Endothelial cell of umbilical vein (primary cell): ENCODE results near the gene PLD1. TPM values are rescaled to one million over a fixed set of nuclear protein-coding genes. Genes with fewer than 3 reads are reported as not detected.

Experiments used
- BruUV-seq: library from RNA; stranded (reverse); fragments of 400-500 nt; replicated peaks from 2 replicates; lab custom pipeline; 2021; lab: Mats Ljungman, UMichigan
- CTCF ChIA-PET: fragments of 300-600, 350-600 bp; sonication (Branson Sonifier 250); formaldehyde crosslinking; loops from one replicate; lab custom pipeline; 2021; ENCODE audit warnings: antibody characterized with exemption, inconsistent platforms; lab: Charles Lee
- POLR2A ChIA-PET: fragments of 300-600, 350-600 bp; sonication (Branson Sonifier 250); formaldehyde crosslinking; loops from one replicate; lab custom pipeline; 2021; ENCODE audit warnings: antibody characterized with exemption, inconsistent platforms; lab: Charles Lee
- DNase-seq: peaks from one replicate; pipeline ENCODE4 v3.0.0-alpha.2; 2011; ENCODE audit warnings: low read depth, low spot score
- FAIRE-seq: peaks from 2 replicates; lab custom pipeline; 2011; peaks lifted over from hg19 to GRCh38; lab: Jason Lieb, UNC
- H2AFZ ChIP-seq: 2 replicates; pipeline ENCODE4 v1.6.0; 2012; ENCODE audit warnings: low read depth, low read length, control low read depth, inconsistent platforms
- H3K27ac ChIP-seq: 2 replicates; pipeline ENCODE4 v1.5.1; 2011; ENCODE audit warnings: low read depth, mild to moderate bottlenecking, control low read depth, low read length, moderate library complexity; ENCODE audit not compliant: insufficient read depth
- H3K27me3 ChIP-seq, 2 experiments: 2 replicates each; pipeline versions ENCODE4 v1.6.0 to v1.6.1; 2011; ENCODE audit warnings: low read length in 2 of 2, mixed read lengths in 1 of 2; ENCODE audit not compliant: control insufficient read depth in 2 of 2, insufficient read depth in 2 of 2
- H3K36me3 ChIP-seq, 2 experiments: 2 replicates in 1 of 2; 3 replicates in 1 of 2; pipeline ENCODE4 v1.5.1; 2011; ENCODE audit warnings: low read length in 2 of 2, mild to moderate bottlenecking in 1 of 2, moderate library complexity in 1 of 2; ENCODE audit not compliant: control insufficient read depth in 2 of 2, insufficient read depth in 2 of 2; ENCODE audit errors: extremely low read depth in 1 of 2
- H3K4me1 ChIP-seq: 3 replicates; pipeline ENCODE4 v1.5.1; 2011; ENCODE audit warnings: mild to moderate bottlenecking, low read length; ENCODE audit not compliant: control insufficient read depth, insufficient read depth; ENCODE audit errors: extremely low read depth
- H3K4me2 ChIP-seq: 2 replicates; pipeline ENCODE4 v1.6.1; 2011; ENCODE audit warnings: low read length, control low read depth, mixed read lengths; ENCODE audit not compliant: insufficient read depth
- H3K4me3 ChIP-seq, 3 experiments: fragments of 200-600 bp in 1 of 3; sonication (generic), shearing (Covaris generic) in 1 of 3; replicated peaks in 1 of 3; 2 replicates each; pipeline ENCODE4 v1.5.1; 2011 to 2016; ENCODE audit warnings: control low read depth in 3 of 3, low read length in 3 of 3, mild to moderate bottlenecking in 2 of 3, inconsistent platforms in 1 of 3, low read depth in 1 of 3, moderate library complexity in 1 of 3; ENCODE audit not compliant: insufficient read depth in 1 of 3
- H3K79me2 ChIP-seq: 2 replicates; pipeline ENCODE4 v1.6.0; 2012; ENCODE audit warnings: low read length, inconsistent platforms; ENCODE audit not compliant: control insufficient read depth, insufficient read depth
- H3K9ac ChIP-seq: replicated peaks from 2 replicates; pipeline ENCODE3; 2011; ENCODE audit warnings: low read length, control low read depth; ENCODE audit not compliant: insufficient read depth; ENCODE audit errors: extremely low read depth
- H3K9me1 ChIP-seq: replicated peaks from 3 replicates; pipeline ENCODE4 v1.6.0; 2011; ENCODE audit warnings: mild to moderate bottlenecking, low read length; ENCODE audit not compliant: control insufficient read depth, insufficient read depth; ENCODE audit errors: extremely low read depth
- H3K9me3 ChIP-seq: replicated peaks from 2 replicates; pipeline ENCODE4 v1.5.1; 2012; ENCODE audit warnings: low read length, inconsistent platforms; ENCODE audit not compliant: control insufficient read depth, insufficient read depth
- H4K20me1 ChIP-seq: replicated peaks from 2 replicates; pipeline ENCODE3; 2011; ENCODE audit warnings: mild to moderate bottlenecking, low read length; ENCODE audit not compliant: control insufficient read depth, insufficient read depth; ENCODE audit errors: extremely low read depth
- FOS ChIP-seq: IDR thresholded peaks from 2 replicates; pipeline ENCODE4 v1.6.1; 2011; ENCODE audit warnings: mild to moderate bottlenecking, low read length, moderate library complexity, borderline replicate concordance; ENCODE audit not compliant: insufficient read depth
- JUN ChIP-seq: IDR thresholded peaks from 2 replicates; pipeline ENCODE4 v1.6.1; 2011; ENCODE audit warnings: borderline replicate concordance, low read depth; ENCODE audit not compliant: insufficient read length, insufficient read depth
- MYC ChIP-seq: IDR thresholded peaks from one replicate; pipeline ENCODE4 v1.6.1; 2011; ENCODE audit warnings: mild to moderate bottlenecking, low read depth, low read length
- POLR2A ChIP-seq: IDR thresholded peaks from 2 replicates; pipeline ENCODE4 v1.6.1; 2012; ENCODE audit warnings: low read depth, mild to moderate bottlenecking, control low read depth, low read length
- POLR2AphosphoS5 ChIP-seq: IDR thresholded peaks from 2 replicates; pipeline ENCODE4 v1.6.1; 2012; ENCODE audit warnings: low read depth, mild to moderate bottlenecking, control low read depth, low read length, moderate library complexity; ENCODE audit not compliant: insufficient read depth
- dilution Hi-C: fragments of 300-500 bp; cut with MboI; formaldehyde crosslinking; loops from one replicate; pipeline ENCODE4 v1.15.0; 2019; ENCODE audit warnings: low sequenced_read_pairs; ENCODE audit not compliant: extremely low pct_ligation_motif_present
- intact Hi-C: fragments of 100-400 bp; cut with micrococcal nuclease; formaldehyde crosslinking; loops from one replicate; pipeline ENCODE4 v1.10.0; 2022
- polyA plus RNA-seq, 4 experiments: library from polyadenylated mRNA; depleted of rRNA in 3 of 4; stranded (reverse) in 3 of 4; unstranded in 1 of 4; fragments of >200 nt; gene quantifications; 2 replicates each; pipeline versions ENCODE4 v1.2.1 to v1.2.3, GENCODE V29; 2011 to 2012; ENCODE audit warnings: missing spikeins in 1 of 4
- total RNA-seq: library from RNA; stranded (reverse); gene quantifications from 2 replicates; pipeline ENCODE4 v1.2.3, GENCODE V29; 2021
- TF ChIP-seq, protein P1 (sequence below): IDR thresholded peaks from 2 replicates; pipeline ENCODE4 v1.6.1; 2011; ENCODE audit not compliant: insufficient read depth, insufficient read length

The PLD1 gene
- total and polyA plus RNA-seq, 2 donors (not counting 3 experiments of a cell fraction or from before 2014, with no cell fraction given) = 42.0 to 108 TPM

DNA sequence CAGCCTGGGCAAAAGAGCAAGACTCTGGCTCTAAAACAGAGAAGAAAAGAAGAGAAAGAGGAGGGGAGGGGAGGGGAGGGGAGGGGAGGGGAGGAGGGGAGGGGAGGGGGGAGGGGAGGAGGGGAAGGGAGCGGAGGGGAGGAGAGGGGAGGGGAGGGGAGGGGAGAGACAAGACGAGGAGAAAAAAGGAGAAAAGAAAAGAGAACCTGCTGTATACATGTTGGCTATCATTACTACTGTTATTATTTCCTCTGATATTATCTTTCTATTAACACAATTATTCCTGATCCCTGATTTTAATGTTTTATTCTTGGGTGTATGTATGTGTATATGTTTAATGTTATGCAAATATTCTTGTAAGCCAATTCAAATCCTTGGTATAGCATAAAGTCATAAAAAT lies 46.9 kb downstream of the PLD1 start:
- dilution Hi-C loops = no loop called here
- FAIRE-seq = no peak

DNA sequence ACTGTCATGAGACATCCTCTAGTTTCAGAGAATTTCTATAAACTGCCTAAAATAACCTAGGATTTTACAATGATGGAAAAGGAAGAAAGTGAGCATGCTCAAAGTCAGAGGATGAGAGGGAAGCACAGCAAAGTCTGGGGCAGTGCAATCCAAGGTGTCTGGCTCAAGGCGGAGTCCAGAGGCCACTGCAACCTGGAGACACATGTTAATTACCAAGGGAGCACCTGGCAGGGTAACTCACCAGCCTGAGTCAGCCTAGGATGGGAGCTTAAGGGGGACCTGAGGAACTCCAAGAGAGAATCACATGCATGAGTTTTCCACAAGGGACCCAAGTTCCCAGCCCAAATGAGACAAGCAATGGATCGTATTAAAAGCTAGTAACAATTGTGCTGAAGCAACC lies 49.8 kb downstream of the PLD1 start:
- no peak overlapping the region for H3K9ac ChIP-seq
- dilution Hi-C loops (no loop called here), intact Hi-C loops (no loop called here)
- H3K4me1 ChIP-seq = peaks cover 19% of the 10 kb centered on the region
- H2AFZ ChIP-seq = no peak overlapping the region
- DNase-seq = no peak
- H3K4me3 ChIP-seq = no peak overlapping the region
- CTCF ChIA-PET = interaction anchor here (0.8 to 1.5 kb wide), 2 partner anchors 12 to 14 kb away, joined by 4 to 6 read pairs; no protein-coding TSS in a partner anchor
- no peaks in the 10 kb centered on the region for H3K9me1 ChIP-seq
- H3K36me3 ChIP-seq = no peaks in the 10 kb centered on the region
- H3K4me2 ChIP-seq = no peak overlapping the region
- no TSS peak for BruUV-seq
- H4K20me1 ChIP-seq = peaks cover 3% of the 10 kb centered on the region
- no peaks in the 10 kb centered on the region for H3K9me3 ChIP-seq
- TF ChIP-seq FOS = no peak
- TF ChIP-seq JUN = no peak
- no peak overlapping the region for H3K27ac ChIP-seq
- H3K27me3 ChIP-seq = no peaks in the 10 kb centered on the region
- FAIRE-seq = no peak
- peaks cover 3% of the 10 kb centered on the region for H3K79me2 ChIP-seq
- POLR2A ChIA-PET = no interaction called here

More for the DNA sequence above, 46.9 kb downstream of the PLD1 start:
- Histone ChIP-seq H3K79me2 (peaks cover 3% of the 10 kb centered on the region), H4K20me1 (no peaks in the 10 kb centered on the region), H3K9me3 (no peaks in the 10 kb centered on the region), H3K27ac (no peak overlapping the region), H3K4me3 (no peak overlapping the region), H3K4me2 (no peak overlapping the region), H3K4me1 (peaks cover 2% of the 10 kb centered on the region), H3K36me3 (no peaks in the 10 kb centered on the region), H3K27me3 (no peaks in the 10 kb centered on the region), H3K9me1 (no peaks in the 10 kb centered on the region), H2AFZ (no peak overlapping the region), H3K9ac (no peak overlapping the region)
- ChIA-PET POLR2A (interaction anchor here (0.7 kb wide), 1 partner anchor 9 kb away, joined by 7 read pairs; no protein-coding TSS in a partner anchor), CTCF (interaction anchor here (0.6 to 1.3 kb wide), 7 partner anchors 8 to 989 kb away, joined by 3 to 9 read pairs (median 4); no protein-coding TSS in a partner anchor)
- BruUV-seq = no TSS peak
- intact Hi-C loops = no loop called here
- no peak for TF ChIP-seq POLR2A
- TF ChIP-seq, protein P1, sequence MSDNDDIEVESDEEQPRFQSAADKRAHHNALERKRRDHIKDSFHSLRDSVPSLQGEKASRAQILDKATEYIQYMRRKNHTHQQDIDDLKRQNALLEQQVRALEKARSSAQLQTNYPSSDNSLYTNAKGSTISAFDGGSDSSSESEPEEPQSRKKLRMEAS = no peak
- no peak for TF ChIP-seq POLR2AphosphoS5
- TF ChIP-seq MYC = no peak
- no peak for TF ChIP-seq FOS
- no peak for DNase-seq
